Panc1 (cell line): ENCODE measurements around the gene SRGAP2C. TPM values are rescaled to one million over a fixed set of nuclear protein-coding genes. Genes with fewer than 3 reads are reported as not detected.
A peak's percentile ranks its signal among the peaks of the same experiment; 100 is the strongest.
"Not testable (repeated sequence)": the region's sequence is repeated elsewhere in the genome, so short reads cannot be mapped to it uniquely, and the experiment has no call there.

Source experiments
- ATAC-seq: fragments of 200-7000 bp; cut with Tn5 transposase; 2 replicates; pipeline ENCODE4 v1.9.1; 2020; ENCODE audit warnings: mild to moderate bottlenecking, moderate library complexity
- BruUV-seq: library from RNA; stranded (reverse); fragments of 400-500 nt; replicated peaks from 2 replicates; lab custom pipeline; 2021; lab: Mats Ljungman, UMichigan
- CTCF ChIA-PET: fragments of 300-600 bp; sonication (Branson Sonifier 250); formaldehyde crosslinking; loops from one replicate; lab custom pipeline; 2022; ENCODE audit warnings: antibody characterized with exemption; lab: Charles Lee
- POLR2A ChIA-PET: fragments of 300-600 bp; sonication (Branson Sonifier 250); formaldehyde crosslinking; loops from one replicate; lab custom pipeline; 2022; ENCODE audit warnings: antibody characterized with exemption; lab: Charles Lee
- DNase-seq: peaks from one replicate; pipeline ENCODE4 v3.0.0-alpha.2; 2010; ENCODE audit warnings: low read depth, low spot score
- H3K27ac ChIP-seq: 2 replicates; pipeline ENCODE4 v1.5.1; 2011; ENCODE audit warnings: mild to moderate bottlenecking, low read length, inconsistent platforms
- H3K27me3 ChIP-seq: fragments of 200-500 bp; sonication (Bioruptor generic); 2 replicates; pipeline ENCODE4 v1.6.0; 2014; ENCODE audit warnings: low read length, inconsistent platforms; ENCODE audit not compliant: control insufficient read depth, insufficient read depth
- H3K36me3 ChIP-seq: fragments of 200-500 bp; sonication (Bioruptor generic); 2 replicates; pipeline ENCODE4 v1.5.1; 2014; ENCODE audit warnings: inconsistent platforms, mild to moderate bottlenecking, low read length, moderate library complexity; ENCODE audit not compliant: control insufficient read depth, insufficient read depth
- H3K4me1 ChIP-seq: 2 replicates; pipeline ENCODE4 v1.5.1; 2011; ENCODE audit warnings: inconsistent platforms, mild to moderate bottlenecking, low read length, moderate library complexity; ENCODE audit not compliant: control insufficient read depth, insufficient read depth
- H3K4me3 ChIP-seq, 2 experiments: 2 replicates each; pipeline ENCODE4 v1.5.1; 2011 to 2012; ENCODE audit warnings: low read depth in 2 of 2, low read length in 2 of 2, mild to moderate bottlenecking in 2 of 2, inconsistent platforms in 1 of 2, moderate library complexity in 1 of 2
- H3K9me3 ChIP-seq: fragments of 200-500 bp; sonication (Bioruptor generic); 2 replicates; pipeline ENCODE4 v1.5.1; 2014; ENCODE audit warnings: low read depth, mild to moderate bottlenecking, inconsistent platforms, low read length, moderate library complexity; ENCODE audit not compliant: control insufficient read depth, insufficient read depth
- in situ Hi-C: cut with HindIII; loops from 2 replicates; pipeline ENCODE4 v1.10.0; 2016; ENCODE audit warnings: low sequenced_read_pairs, low pct_unique_long_range_greater_than_20kb
- intact Hi-C: fragments of 100-400 bp; cut with micrococcal nuclease; formaldehyde crosslinking; loops from one replicate; pipeline ENCODE4 v1.10.0; 2022; ENCODE audit not compliant: unreplicated experiment
- total RNA-seq: library from RNA; stranded (reverse); gene quantifications from one replicate; pipeline ENCODE4 v1.2.1, GENCODE V29; 2021; ENCODE audit not compliant: unreplicated experiment

The SRGAP2C gene
- total RNA-seq, 1 experiment from 2014 or later = 50.5 TPM

- POLR2A ChIA-PET, in situ Hi-C loops, H3K9me3 ChIP-seq, H3K36me3 ChIP-seq, CTCF ChIA-PET, H3K4me3 ChIP-seq, ATAC-seq, H3K4me1 ChIP-seq, H3K27me3 ChIP-seq, DNase-seq, intact Hi-C loops, H3K27ac ChIP-seq, BruUV-seq: not testable (repeated sequence)
These were observed 201.7 kb downstream of the SRGAP2C start for GRCh38 chr1:121386319-121386948.

- H3K4me3 ChIP-seq, H3K4me1 ChIP-seq, H3K36me3 ChIP-seq, H3K27ac ChIP-seq, H3K27me3 ChIP-seq, ATAC-seq, POLR2A ChIA-PET, H3K9me3 ChIP-seq, DNase-seq, CTCF ChIA-PET, in situ Hi-C loops, BruUV-seq, intact Hi-C loops: not testable (repeated sequence)
These were observed 205.3 kb downstream of the SRGAP2C start for GRCh38 chr1:121389895-121390560.

- in situ Hi-C loops, H3K27ac ChIP-seq, ATAC-seq, intact Hi-C loops, H3K36me3 ChIP-seq, H3K4me3 ChIP-seq, H3K9me3 ChIP-seq, DNase-seq, CTCF ChIA-PET, POLR2A ChIA-PET, H3K27me3 ChIP-seq, H3K4me1 ChIP-seq, BruUV-seq: not testable (repeated sequence)
These were observed 207.4 kb downstream of the SRGAP2C start for GRCh38 chr1:121392130-121392529.

- BruUV-seq = not testable (repeated sequence)
These were observed 211.0 kb downstream of the SRGAP2C start for GRCh38 chr1:121395718-121396201.

GRCh38 chr1:121396335-121397081, 211.7 kb downstream of the SRGAP2C start:
- H3K27me3 ChIP-seq, H3K27ac ChIP-seq, BruUV-seq, H3K9me3 ChIP-seq, CTCF ChIA-PET, POLR2A ChIA-PET, in situ Hi-C loops, intact Hi-C loops, H3K4me1 ChIP-seq, DNase-seq, H3K36me3 ChIP-seq, ATAC-seq: not testable (repeated sequence)
- H3K4me3 ChIP-seq = peak overlapping the region; percentile 51 to 52

More at GRCh38 chr1:121395718-121396201, 211.0 kb downstream of the SRGAP2C start:
- H3K4me3 ChIP-seq = peak overlapping the region in 1 of 2 experiments; percentile 52; a peak in 3 of 4 replicates
- DNase-seq, CTCF ChIA-PET, H3K27ac ChIP-seq, H3K9me3 ChIP-seq, ATAC-seq, H3K4me1 ChIP-seq, intact Hi-C loops, H3K27me3 ChIP-seq, POLR2A ChIA-PET, H3K36me3 ChIP-seq, in situ Hi-C loops: not testable (repeated sequence)

- intact Hi-C loops, CTCF ChIA-PET, H3K36me3 ChIP-seq, in situ Hi-C loops, H3K4me1 ChIP-seq, H3K27me3 ChIP-seq, POLR2A ChIA-PET, H3K27ac ChIP-seq, DNase-seq, ATAC-seq, BruUV-seq, H3K9me3 ChIP-seq: not testable (repeated sequence)
- H3K4me3 ChIP-seq = peak overlapping the region; percentile 51 to 52
These were observed 212.3 kb downstream of the SRGAP2C start for GRCh38 chr1:121397101-121397500.

GRCh38 chr1:121399193-121399592, 214.4 kb downstream of the SRGAP2C start:
- POLR2A ChIA-PET, in situ Hi-C loops, BruUV-seq, H3K27me3 ChIP-seq, DNase-seq, CTCF ChIA-PET, H3K27ac ChIP-seq, H3K9me3 ChIP-seq, H3K4me3 ChIP-seq, H3K36me3 ChIP-seq, H3K4me1 ChIP-seq, intact Hi-C loops, ATAC-seq: not testable (repeated sequence)
